GM19455 (cell line): ENCODE data around the gene DDX28.

Experiments
- ATAC-seq: cut with Tn5 transposase; IDR thresholded peaks from one replicate; pipeline ENCODE4 v1.9.1; 2021; ENCODE audit not compliant: unreplicated experiment

Gene DDX28

DNA sequence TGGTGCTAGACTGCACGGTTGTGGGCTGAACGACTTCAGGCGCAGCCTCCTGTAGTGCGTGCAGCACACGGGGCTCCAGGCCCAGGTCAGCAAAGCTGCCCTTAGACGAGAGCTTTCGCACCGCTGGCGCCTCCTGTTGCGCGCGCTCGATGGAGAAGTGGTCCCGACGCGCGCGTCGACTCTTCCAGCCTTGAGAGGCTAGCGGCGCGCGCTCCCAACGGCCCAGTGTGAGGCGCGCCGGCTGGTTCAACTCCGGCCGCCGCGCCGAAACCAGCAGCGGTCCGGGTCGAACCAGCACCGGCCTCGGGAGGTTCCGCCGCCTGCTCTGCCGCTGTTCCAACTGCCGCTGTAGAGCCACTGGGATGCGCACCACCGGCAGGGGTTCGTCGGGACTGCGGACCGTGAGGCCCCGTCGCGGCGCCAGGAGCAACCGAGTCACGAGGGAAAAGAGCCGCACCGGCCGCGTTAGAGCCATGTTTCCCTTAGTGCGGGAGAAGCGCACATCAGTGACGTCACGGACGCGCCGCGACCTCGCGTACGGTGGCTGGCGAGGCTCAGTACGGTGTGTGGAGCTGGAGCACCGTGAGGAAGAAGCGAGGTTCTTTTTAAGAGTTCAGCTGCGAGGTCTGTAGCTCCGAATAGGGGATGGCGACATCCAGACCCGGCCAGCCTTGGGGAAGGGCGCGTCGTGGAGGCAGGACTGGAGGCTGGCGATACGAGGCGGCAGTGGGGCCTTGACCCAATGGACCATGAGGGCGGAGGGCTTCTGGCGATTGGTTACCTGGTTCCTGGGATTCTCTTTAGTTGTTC, at the start of gene DDX28, which contains the start of gene DUS2:
Gene DDX28, minus strand, starts transcription at position 505 of the 810 bp plus-strand sequence. Its CDS starts 30 bp downstream, at position 475.
Gene DUS2, plus strand, starts transcription at position 557 of the 810 bp plus-strand sequence. CDS start 14,740 bp downstream, outside the sequence.
- peak; percentile 68 for ATAC-seq

DNA sequence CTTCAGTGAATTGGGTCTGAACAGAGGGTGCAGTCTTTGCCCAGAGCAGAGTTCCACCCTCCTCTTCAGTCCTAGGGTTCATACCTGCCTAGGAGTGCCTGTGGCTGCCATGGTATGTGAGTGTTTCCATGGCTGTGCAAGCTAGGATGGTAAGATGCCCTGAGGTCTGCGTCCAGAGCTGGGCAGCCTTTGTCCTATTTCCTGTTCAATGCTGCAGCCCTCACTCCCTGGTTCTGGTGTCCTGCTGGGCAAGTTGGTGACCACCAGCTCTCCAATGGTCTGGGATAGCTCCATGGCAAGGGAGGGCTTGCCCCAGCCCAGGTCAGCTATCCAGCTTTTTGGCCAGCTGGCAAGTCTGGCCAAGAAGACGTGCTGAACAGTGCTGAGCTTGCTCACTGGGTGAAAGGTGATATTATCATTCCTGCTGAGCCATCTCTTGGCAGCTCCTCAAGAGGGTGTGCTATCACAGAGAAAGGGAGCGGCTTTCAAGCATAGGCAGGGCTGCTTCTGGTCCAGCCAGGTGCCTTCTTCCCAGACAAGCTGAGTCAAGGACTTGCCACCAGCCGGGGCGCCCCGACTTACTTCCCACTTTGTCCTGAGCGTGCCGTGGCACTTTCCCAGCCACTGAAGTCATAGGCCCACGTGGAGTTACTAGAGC, 49.1 kb upstream of the DDX28 start:
- no peak for ATAC-seq

- no peak for ATAC-seq
Observed at GRCh38 chr16:68071518-68071901, 48.5 kb upstream of the DDX28 start.

- ATAC-seq = no peak
Observed at GRCh38 chr16:68070806-68071517, 47.9 kb upstream of the DDX28 start.

- no peak for ATAC-seq
Observed at GRCh38 chr16:68070249-68070730, 47.3 kb upstream of the DDX28 start.

DNA sequence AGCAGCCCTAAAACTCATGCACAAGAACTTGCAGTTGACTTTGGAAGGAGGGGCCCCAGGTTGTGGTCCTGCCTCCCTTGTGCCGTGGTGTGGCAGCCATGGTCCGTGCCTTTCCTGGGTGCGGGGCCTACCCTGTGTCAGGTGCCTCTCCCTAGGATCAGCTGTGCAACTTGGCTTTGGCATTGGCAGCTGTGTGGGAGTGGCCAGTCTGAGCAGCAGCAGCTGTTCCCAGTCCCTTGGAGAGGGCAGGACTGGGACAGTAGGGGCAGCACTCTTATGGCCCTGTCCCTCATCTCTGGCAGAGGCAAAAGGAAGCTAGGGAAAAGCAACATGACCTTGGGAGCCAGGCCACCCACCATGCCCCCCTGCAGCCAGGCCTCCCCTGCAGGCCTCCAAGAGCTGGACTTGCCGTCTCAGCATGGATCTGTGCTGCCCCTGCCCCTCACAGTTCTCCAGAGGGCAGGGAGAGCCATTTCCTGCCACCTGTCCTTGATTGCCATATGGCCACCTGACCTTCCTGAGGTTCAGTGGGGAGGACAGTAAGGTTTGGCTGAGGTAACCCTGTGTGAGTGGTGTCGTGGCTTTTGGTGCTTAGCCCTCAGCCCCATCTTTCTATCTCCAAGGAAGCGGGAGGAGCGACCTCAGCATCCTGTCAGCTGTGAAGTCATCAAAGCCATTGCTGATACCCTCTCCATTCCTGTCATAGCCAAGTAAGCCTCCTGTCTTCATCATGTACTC, 46.6 kb upstream of the DDX28 start:
- no peak for ATAC-seq

- no peak for ATAC-seq
Observed at GRCh38 chr16:68068926-68069325, 45.9 kb upstream of the DDX28 start.

DNA sequence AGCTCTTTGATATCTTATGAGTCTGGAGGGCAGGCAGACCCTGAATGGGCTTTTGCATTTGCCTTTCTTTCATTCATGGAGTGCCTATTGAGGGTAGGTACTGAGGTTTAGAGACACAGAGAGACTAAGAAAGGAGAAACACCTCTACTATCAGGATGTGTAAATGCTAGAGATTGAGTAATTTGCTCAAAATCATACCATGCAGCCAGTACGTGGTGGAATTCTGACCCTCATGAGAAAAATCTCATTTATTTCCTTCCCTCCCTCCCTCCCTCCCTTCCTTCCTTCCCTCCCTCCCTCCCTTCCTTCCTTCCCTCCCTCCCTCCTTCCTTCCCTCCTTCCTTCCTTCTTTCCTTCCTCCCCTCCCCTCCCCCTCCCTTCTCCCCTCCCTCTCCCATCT, 43.7 kb upstream of the DDX28 start:
- ATAC-seq = no peak

DNA sequence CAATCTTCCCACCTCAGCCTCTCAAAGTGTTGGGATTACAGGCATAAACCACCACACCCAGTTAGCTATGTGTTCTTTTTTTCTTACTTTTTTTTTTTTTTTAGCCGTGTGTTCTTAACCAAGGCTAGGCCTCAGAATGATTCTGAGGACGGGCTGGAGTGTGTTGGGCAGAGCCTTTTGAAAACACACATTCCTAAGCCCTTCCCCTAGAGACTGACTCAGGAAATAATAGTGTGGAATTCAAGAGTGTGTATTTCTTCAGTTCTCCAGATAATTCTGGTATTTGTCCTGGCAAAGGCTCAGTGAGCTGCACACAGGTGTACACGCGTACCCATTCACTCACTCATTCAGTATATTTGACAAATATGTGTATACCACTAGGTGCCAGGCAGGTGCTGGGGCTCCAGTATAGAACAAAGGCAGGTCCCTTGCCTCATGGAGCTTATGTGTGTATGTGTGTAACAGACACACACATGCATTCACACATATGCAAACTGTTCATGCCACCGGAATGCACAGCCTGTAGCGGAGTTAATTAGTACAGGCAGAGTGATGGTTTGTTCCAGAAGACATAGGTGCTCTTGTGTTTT, 42.8 kb upstream of the DDX28 start:
- ATAC-seq = no peak

GRCh38 chr16:68064791-68065365, 41.8 kb upstream of the DDX28 start:
- no peak for ATAC-seq

- ATAC-seq = no peak
Observed at GRCh38 chr16:68062910-68063393, 39.9 kb upstream of the DDX28 start.

- no peak for ATAC-seq
Observed at GRCh38 chr16:68061396-68061795, 38.4 kb upstream of the DDX28 start.

GRCh38 chr16:68059804-68060203, 36.8 kb upstream of the DDX28 start:
- ATAC-seq = no peak

GRCh38 chr16:68055395-68055794, 32.4 kb upstream of the DDX28 start:
- no peak for ATAC-seq

GRCh38 chr16:68049449-68049848, 26.4 kb upstream of the DDX28 start:
- ATAC-seq = no peak

DNA sequence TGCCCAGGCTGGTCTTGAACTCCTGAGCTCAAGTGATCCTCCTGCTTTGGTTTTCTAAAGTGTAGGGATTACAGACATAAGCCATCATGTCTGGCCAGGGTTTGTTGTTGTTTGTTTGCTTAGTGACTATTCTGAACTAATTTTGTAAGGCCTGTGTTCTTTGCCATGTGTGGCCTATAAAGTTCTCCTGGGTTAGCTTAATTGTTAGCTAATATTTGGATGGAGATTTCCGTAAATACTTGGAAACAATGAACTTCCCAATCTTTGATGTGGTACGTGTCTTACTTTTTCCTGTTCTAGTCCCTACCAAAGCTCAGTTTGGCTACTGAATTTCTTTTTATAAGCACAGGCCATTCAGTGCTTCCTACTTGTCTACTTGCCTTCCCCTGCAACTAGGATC, 25.0 kb upstream of the DDX28 start:
- ATAC-seq = no peak

DNA sequence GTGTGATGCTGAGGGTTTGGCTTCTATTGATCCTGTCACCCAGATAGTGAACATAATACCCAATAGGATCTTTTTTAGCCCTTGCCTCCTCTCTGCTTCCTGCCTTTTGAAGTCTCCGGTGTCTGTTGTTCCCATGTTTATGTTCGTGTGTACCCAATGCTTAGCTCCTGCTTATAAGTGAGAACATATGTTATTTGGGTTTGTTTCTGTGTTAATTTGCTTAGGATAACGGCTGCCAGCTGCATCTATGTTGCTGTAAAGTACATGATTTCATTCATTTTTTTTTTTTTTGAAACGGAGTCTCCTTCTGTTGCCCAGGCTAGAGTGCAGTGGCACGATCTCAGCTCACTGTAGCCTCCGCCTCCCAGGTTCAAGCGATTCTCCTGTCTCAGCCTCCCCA, 23.1 kb upstream of the DDX28 start:
- no peak for ATAC-seq

DNA sequence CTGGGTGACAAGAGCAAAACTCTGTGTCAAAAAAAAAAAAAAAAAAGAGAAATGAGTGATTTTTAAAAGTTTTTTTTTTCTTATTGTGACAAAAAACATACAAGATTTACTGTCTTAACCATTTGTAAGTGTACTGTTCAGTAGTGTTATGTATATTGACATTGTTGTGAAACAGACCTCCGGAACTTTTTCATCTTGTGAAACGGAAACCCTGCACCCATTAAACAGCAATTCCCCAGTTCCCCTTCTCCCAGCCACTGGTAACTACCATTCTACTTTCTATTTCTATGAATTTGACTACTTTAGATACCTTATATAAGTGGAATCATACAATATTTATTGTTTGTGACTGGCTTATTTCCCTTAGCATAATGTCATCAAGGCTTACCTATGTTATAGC, 18.8 kb upstream of the DDX28 start:
- no peak for ATAC-seq

GRCh38 chr16:68040506-68041288, 17.7 kb upstream of the DDX28 start:
- ATAC-seq = peak; percentile 59
